KMS-11 (cell line): ENCODE results near the gene SNHG17.
A peak's percentile ranks its signal among the peaks of the same experiment; 100 is the strongest.

Experiments used
- H2AFZ ChIP-seq: fragments of 200-600 bp; sonication (generic); 2 replicates; pipeline ENCODE4 v1.6.1; 2016; ENCODE audit warnings: antibody characterized with exemption, mixed run types, low read depth
- H3K27ac ChIP-seq: fragments of 200-600 bp; sonication (generic); 2 replicates; pipeline ENCODE4 v1.6.1; 2016; ENCODE audit warnings: mild to moderate bottlenecking, mixed run types
- H3K27me3 ChIP-seq: fragments of 200-600 bp; sonication (generic); 2 replicates; pipeline ENCODE4 v1.6.1; 2017; ENCODE audit warnings: mild to moderate bottlenecking, low read depth, mixed run types, moderate library complexity; ENCODE audit not compliant: insufficient read depth
- H3K36me3 ChIP-seq: fragments of 200-600 bp; sonication (generic); 2 replicates; pipeline ENCODE4 v1.6.1; 2017; ENCODE audit warnings: mild to moderate bottlenecking, mixed run types; ENCODE audit not compliant: insufficient read depth
- H3K4me1 ChIP-seq: fragments of 200-600 bp; sonication (generic); 2 replicates; pipeline ENCODE4 v1.6.1; 2016; ENCODE audit warnings: mild to moderate bottlenecking, low read depth, mixed run types; ENCODE audit not compliant: poor library complexity, severe bottlenecking
- H3K4me2 ChIP-seq: fragments of 200-600 bp; sonication (generic); 2 replicates; pipeline ENCODE4 v1.7.0; 2016; ENCODE audit warnings: mild to moderate bottlenecking, mixed run types
- H3K4me3 ChIP-seq: fragments of 200-600 bp; sonication (generic); IDR thresholded peaks from 2 replicates; pipeline ENCODE4 v1.6.1; 2017; ENCODE audit warnings: low read depth, low read length, mixed read lengths; ENCODE audit not compliant: insufficient read depth
- H3K79me2 ChIP-seq: fragments of 200-600 bp; sonication (generic); 2 replicates; pipeline ENCODE4 v1.6.1; 2016; ENCODE audit warnings: low read depth, mixed run types; ENCODE audit not compliant: insufficient read depth
- H3K9ac ChIP-seq: fragments of 200-600 bp; sonication (generic); 2 replicates; pipeline ENCODE4 v1.6.1; 2016; ENCODE audit warnings: mild to moderate bottlenecking, mixed run types
- H4K20me1 ChIP-seq: fragments of 200-600 bp; sonication (generic); 2 replicates; pipeline ENCODE4 v1.6.1; 2016; ENCODE audit warnings: mild to moderate bottlenecking, mixed run types; ENCODE audit not compliant: insufficient read depth
- CTCF ChIP-seq: fragments of 200-600 bp; sonication (generic); conservative IDR thresholded peaks from 2 replicates; pipeline ENCODE4 v1.6.1; 2017; ENCODE audit warnings: low read depth, mild to moderate bottlenecking, antibody characterized with exemption, low read length, moderate library complexity, mixed read lengths

SNHG17 gene

GRCh38 chr20:38472513-38473366 is 37.6 kb upstream of the SNHG17 start, which contains the start of gene RALGAPB:
Gene RALGAPB, plus strand, starts transcription at chr20:38472843. Its CDS starts 15,590 bp downstream, at chr20:38488433.
- 0 out of 2 replicates have a peak, but pooled peaks cover 4% of the 10 kb centered on the region for H4K20me1 ChIP-seq
- H3K79me2 ChIP-seq, result peaks cover 48% of the 10 kb centered on the region
- H3K4me1 ChIP-seq, result peaks cover 12% of the 10 kb centered on the region
- no peak for TF ChIP-seq CTCF
- H3K9ac ChIP-seq, result peak within 1 kb of the TSS; percentile 57; the same call in 1 of the 2 replicates
- no peak within 1 kb of the TSS for H3K4me3 ChIP-seq
- H3K36me3 ChIP-seq, result no peaks in the 10 kb centered on the region
- H3K27ac ChIP-seq, result peak within 1 kb of the TSS; percentile 6; the same call in 1 of the 2 replicates
- peak within 1 kb of the TSS; percentile 73 for H2AFZ ChIP-seq
- no peaks in the 10 kb centered on the region; the same call in 1 of the 2 replicates for H3K27me3 ChIP-seq
- peak within 1 kb of the TSS; percentile 79 for H3K4me2 ChIP-seq

- Histone ChIP-seq H3K36me3 (no peaks in the 10 kb centered on the region), H3K4me2 (peak overlapping the region; percentile 79), H4K20me1 (0 out of 2 replicates have a peak, but pooled peaks cover 4% of the 10 kb centered on the region), H3K79me2 (peaks cover 41% of the 10 kb centered on the region), H3K4me3 (no peak overlapping the region), H3K4me1 (peaks cover 12% of the 10 kb centered on the region), H2AFZ (peak overlapping the region; percentile 73), H3K9ac (peak overlapping the region; percentile 57; the same call in 1 of the 2 replicates), H3K27ac (peak overlapping the region; percentile 6; the same call in 1 of the 2 replicates), H3K27me3 (no peaks in the 10 kb centered on the region; the same call in 1 of the 2 replicates)
- TF ChIP-seq CTCF, result peak; percentile 64
Observed at GRCh38 chr20:38471987-38472512, 36.9 kb upstream of the SNHG17 start.

- no peak for TF ChIP-seq CTCF
- Histone ChIP-seq H2AFZ (peak overlapping the region; percentile 73; the same call in 1 of the 2 replicates), H4K20me1 (0 out of 2 replicates have a peak, but pooled peaks cover 4% of the 10 kb centered on the region), H3K79me2 (peaks cover 33% of the 10 kb centered on the region), H3K9ac (no peak overlapping the region), H3K36me3 (no peaks in the 10 kb centered on the region), H3K27me3 (no peaks in the 10 kb centered on the region; the same call in 1 of the 2 replicates), H3K4me3 (no peak overlapping the region), H3K27ac (no peak overlapping the region), H3K4me1 (peaks cover 12% of the 10 kb centered on the region), H3K4me2 (no peak overlapping the region)
Observed at GRCh38 chr20:38471245-38471644, 36.1 kb upstream of the SNHG17 start.

- Histone ChIP-seq H4K20me1 (no peaks in the 10 kb centered on the region), H3K4me1 (no peaks in the 10 kb centered on the region), H3K4me2 (no peak overlapping the region), H3K79me2 (no peaks in the 10 kb centered on the region), H2AFZ (no peak overlapping the region), H3K36me3 (no peaks in the 10 kb centered on the region), H3K4me3 (no peak overlapping the region), H3K27me3 (no peaks in the 10 kb centered on the region; the same call in 1 of the 2 replicates), H3K27ac (no peak overlapping the region), H3K9ac (no peak overlapping the region)
- TF ChIP-seq CTCF, result no peak
Observed at GRCh38 chr20:38466983-38467382, 31.9 kb upstream of the SNHG17 start.
